Upper lobe of right lung (tissue), 1 donor: ENCODE data around the gene GLI2. TPM values are rescaled to one million over a fixed set of nuclear protein-coding genes. Genes with fewer than 3 reads are reported as not detected.

Experiments
- ATAC-seq: fragments of 200-7000 bp; cut with Tn5 transposase; one replicate; pipeline ENCODE4 v1.9.1; 2020; ENCODE audit warnings: mild to moderate bottlenecking, moderate library complexity
- DNase-seq: peaks from one replicate; pipeline ENCODE4 v3.0.0-alpha.2; 2020
- H3K27ac ChIP-seq: fragments of 200-600 bp; one replicate; pipeline ENCODE4 v1.8.0; 2022
- H3K27me3 ChIP-seq: fragments of 200-600 bp; one replicate; pipeline ENCODE4 v1.8.0; 2022; ENCODE audit warnings: mild to moderate bottlenecking
- H3K36me3 ChIP-seq: fragments of 200-600 bp; one replicate; pipeline ENCODE4 v1.8.0; 2022
- H3K4me1 ChIP-seq: fragments of 200-600 bp; one replicate; pipeline ENCODE4 v1.8.0; 2022
- H3K4me3 ChIP-seq: fragments of 200-600 bp; one replicate; pipeline ENCODE4 v1.8.0; 2022; ENCODE audit warnings: mild to moderate bottlenecking
- H3K9me3 ChIP-seq: fragments of 200-600 bp; one replicate; pipeline ENCODE4 v1.8.0; 2022
- intact Hi-C: fragments of 100-400 bp; cut with DNase I; formaldehyde crosslinking; loops from one replicate; pipeline ENCODE4 v1.11.0; 2022
- total RNA-seq: library from RNA; stranded (reverse); fragmentation: NEBNext Ultra II Directional; extraction: Animal tissue kit (Norgen Biotek cat#: 25700); gene quantifications from one replicate; pipeline ENCODE4 v1.2.1, GENCODE V29; 2021
- TF ChIP-seq, protein P1 (sequence below): fragments of 200-600 bp; IDR thresholded peaks from one replicate; pipeline ENCODE4 v1.8.0; 2022; ENCODE audit warnings: antibody characterized with exemption
- donor health status: DM: no; HTN: yes; CAD: no; lungs with severe emphysema.

GLI2 gene
- total RNA-seq, 1 donor from 2014 or later, result 4.7 TPM

DNA sequence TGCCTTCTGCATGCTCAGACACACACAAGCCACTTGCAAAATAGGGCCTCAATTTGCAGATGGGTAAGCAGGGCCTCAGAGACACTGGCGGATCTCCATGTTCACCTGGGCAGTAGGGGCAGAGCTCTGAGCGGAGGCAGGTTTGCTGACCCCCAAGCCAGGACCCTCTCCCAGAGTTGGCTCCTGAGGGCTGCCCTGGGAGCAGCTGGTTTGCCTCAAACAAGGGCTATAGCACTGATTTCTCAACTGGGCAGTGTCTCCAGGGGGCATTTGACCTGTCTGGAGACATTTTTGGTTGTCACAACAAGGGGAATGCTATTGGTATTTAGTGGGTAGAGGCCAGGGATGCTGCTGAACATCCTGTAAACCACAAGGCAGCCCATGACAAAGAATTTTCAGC lies 11.6 kb downstream of the GLI2 start:
- TF ChIP-seq, protein P1, sequence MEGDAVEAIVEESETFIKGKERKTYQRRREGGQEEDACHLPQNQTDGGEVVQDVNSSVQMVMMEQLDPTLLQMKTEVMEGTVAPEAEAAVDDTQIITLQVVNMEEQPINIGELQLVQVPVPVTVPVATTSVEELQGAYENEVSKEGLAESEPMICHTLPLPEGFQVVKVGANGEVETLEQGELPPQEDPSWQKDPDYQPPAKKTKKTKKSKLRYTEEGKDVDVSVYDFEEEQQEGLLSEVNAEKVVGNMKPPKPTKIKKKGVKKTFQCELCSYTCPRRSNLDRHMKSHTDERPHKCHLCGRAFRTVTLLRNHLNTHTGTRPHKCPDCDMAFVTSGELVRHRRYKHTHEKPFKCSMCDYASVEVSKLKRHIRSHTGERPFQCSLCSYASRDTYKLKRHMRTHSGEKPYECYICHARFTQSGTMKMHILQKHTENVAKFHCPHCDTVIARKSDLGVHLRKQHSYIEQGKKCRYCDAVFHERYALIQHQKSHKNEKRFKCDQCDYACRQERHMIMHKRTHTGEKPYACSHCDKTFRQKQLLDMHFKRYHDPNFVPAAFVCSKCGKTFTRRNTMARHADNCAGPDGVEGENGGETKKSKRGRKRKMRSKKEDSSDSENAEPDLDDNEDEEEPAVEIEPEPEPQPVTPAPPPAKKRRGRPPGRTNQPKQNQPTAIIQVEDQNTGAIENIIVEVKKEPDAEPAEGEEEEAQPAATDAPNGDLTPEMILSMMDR, result no peak
- no peak for ATAC-seq
- DNase-seq, result no peak
- Histone ChIP-seq H3K36me3 (no peaks in the 10 kb centered on the region), H3K9me3 (no peaks in the 10 kb centered on the region), H3K27ac (no peak overlapping the region), H3K4me1 (no peaks in the 10 kb centered on the region), H3K4me3 (no peak overlapping the region), H3K27me3 (peaks cover 26% of the 10 kb centered on the region)
- intact Hi-C loops, result no loop called here

DNA sequence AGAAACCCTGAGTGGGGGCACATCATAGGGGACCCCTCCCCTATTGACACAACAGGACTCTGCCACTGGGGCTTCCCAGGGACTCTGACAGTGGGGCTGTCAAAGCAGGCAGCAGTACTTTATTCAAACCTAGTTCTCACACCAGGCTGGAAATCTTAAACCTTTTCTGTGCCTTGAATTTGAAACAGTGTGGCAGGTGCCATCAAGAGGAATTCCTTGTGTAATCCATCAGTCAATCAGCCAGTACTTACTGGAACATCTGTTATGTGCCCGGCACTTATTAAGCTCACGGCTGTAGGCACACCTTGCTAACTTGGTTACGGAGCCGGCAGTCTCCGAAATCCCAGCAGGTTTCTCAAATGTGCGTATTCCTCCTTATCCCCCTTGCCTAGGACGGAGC lies 12.0 kb downstream of the GLI2 start:
- peaks cover 22% of the 10 kb centered on the region for H3K27me3 ChIP-seq
- no peaks in the 10 kb centered on the region for H3K36me3 ChIP-seq
- no peak for DNase-seq
- no peaks in the 10 kb centered on the region for H3K4me1 ChIP-seq
- no peak overlapping the region for H3K4me3 ChIP-seq
- TF ChIP-seq, protein P1, result no peak
- no peak overlapping the region for H3K27ac ChIP-seq
- intact Hi-C loops, result no loop called here
- H3K9me3 ChIP-seq, result no peaks in the 10 kb centered on the region
- ATAC-seq, result no peak

DNA sequence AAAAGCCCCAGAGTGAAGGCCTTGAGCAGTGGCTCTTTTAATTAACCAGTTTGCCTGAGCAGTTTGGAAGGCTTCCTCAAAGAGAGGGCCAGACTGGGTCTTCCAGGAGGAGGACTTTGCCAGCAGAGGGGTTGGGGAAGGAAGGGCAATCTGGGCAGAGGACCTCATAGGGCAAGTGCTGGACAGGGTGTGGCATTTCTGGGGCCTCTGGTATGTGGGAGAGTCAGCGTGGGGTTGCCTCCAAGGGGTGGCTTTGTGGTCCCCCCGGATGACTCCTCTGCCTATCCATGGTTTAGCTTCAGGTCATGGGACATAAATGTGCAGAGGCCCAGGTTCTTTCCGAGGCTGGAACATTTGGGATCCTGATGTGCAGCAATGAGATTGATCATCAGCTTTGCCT lies 12.6 kb downstream of the GLI2 start:
- DNase-seq (no peak), ATAC-seq (no peak)
- TF ChIP-seq, protein P1, result no peak
- H3K36me3 ChIP-seq, result no peaks in the 10 kb centered on the region
- no peaks in the 10 kb centered on the region for H3K4me1 ChIP-seq
- peaks cover 18% of the 10 kb centered on the region for H3K27me3 ChIP-seq
- no peaks in the 10 kb centered on the region for H3K9me3 ChIP-seq
- H3K27ac ChIP-seq, result no peak overlapping the region
- no peak overlapping the region for H3K4me3 ChIP-seq
- intact Hi-C loops, result no loop called here

- ATAC-seq (no peak), DNase-seq (no peak)
- TF ChIP-seq, protein P1, result no peak
- H3K36me3 ChIP-seq, result no peaks in the 10 kb centered on the region
- H3K4me3 ChIP-seq, result no peak overlapping the region
- intact Hi-C loops, result no loop called here
- no peak overlapping the region for H3K27ac ChIP-seq
- peaks cover 14% of the 10 kb centered on the region for H3K27me3 ChIP-seq
- H3K4me1 ChIP-seq, result no peaks in the 10 kb centered on the region
- H3K9me3 ChIP-seq, result no peaks in the 10 kb centered on the region
These were observed 13.1 kb downstream of the GLI2 start for GRCh38 chr2:120748741-120749140.

- Histone ChIP-seq H3K4me3 (no peak overlapping the region), H3K27ac (no peak overlapping the region), H3K27me3 (peaks cover 8% of the 10 kb centered on the region), H3K9me3 (no peaks in the 10 kb centered on the region), H3K4me1 (no peaks in the 10 kb centered on the region), H3K36me3 (no peaks in the 10 kb centered on the region)
- intact Hi-C loops, result no loop called here
- ATAC-seq (no peak), DNase-seq (no peak)
- TF ChIP-seq, protein P1, result no peak
These were observed 14.1 kb downstream of the GLI2 start for GRCh38 chr2:120749506-120750431.
